GM18508 (cell line): ENCODE data around the gene CPNE8.

Experiments
- ATAC-seq: cut with Tn5 transposase; IDR thresholded peaks from one replicate; pipeline ENCODE4 v1.9.1; 2021; ENCODE audit warnings: moderate number of reproducible peaks; ENCODE audit not compliant: insufficient read depth, unreplicated experiment

Gene CPNE8

DNA sequence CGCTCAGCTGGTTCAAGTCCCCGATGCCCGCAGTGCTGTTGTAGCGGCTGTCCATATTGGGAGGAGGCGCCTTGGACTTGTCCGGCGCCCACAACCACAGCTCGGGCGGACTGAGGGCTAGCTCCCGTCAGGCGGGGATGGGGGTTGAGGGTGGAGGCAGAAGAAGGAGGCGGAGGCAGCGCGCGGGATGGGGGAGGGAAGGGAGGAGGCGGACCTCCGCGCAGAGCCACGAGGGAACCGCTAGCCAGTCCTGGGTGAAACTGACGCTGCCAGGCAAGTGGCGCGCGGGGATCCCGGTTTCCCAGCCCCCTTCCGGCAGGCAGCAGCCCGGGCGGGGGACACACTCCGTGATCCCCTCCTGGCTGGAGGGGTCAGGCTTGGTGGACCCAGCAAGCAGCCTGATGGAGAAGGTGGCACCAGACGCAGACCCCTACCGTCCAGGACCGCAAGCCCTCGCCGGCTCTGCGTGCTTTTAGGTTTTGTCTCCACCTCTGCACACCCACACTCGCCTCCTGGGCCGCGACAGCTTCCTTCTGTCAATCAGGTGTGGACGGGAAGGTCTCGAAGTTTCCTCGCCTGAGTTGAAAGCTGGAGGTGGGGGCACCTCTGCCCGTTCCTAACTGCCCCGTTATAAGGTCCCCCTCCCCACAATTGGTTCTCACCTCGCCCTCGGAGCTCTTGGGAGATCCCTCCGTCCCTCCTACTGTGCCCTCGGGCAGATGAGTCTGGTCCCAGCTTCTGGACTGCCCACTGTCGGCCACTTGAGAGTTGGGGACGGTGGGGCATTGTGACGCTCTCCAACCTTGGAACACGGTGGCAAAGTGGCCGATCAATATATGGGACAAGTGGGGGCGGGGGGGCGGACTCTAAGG lies at the start of gene CPNE8:
Gene CPNE8, minus strand, starts transcription at position 112 of the 872 bp plus-strand sequence. Its CDS starts 57 bp downstream, at position 55.
- peak; percentile 25 for ATAC-seq

DNA sequence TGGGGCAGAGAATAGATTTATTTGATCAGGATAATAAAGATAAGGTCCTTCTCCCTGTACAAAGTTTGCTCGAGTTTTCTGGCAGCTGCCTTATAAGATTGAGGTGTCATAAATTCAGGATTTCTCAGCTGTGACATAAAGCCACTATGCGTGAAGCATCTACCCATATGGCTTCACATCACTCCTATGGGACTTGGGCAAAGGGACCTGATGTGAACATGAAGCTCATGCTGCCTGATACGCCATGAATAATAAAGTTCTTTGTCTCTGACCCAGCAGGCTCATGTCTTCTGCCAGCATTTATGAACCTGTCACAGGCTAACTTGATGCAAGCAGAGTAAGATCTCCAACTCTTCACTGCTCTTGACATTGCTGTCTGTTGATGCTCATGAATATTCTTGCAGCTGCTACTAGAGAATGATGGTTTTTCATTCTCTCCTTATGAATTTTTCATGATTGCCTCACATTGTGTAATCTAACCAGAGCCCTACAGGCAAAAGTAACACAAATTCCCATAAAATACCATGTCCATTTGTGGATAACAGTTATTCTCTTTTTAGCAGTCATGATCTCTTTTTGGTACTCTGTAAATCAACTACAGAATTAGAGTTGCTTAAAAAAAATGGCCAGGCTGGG lies 49.0 kb upstream of the CPNE8 start:
- ATAC-seq: no peak

DNA sequence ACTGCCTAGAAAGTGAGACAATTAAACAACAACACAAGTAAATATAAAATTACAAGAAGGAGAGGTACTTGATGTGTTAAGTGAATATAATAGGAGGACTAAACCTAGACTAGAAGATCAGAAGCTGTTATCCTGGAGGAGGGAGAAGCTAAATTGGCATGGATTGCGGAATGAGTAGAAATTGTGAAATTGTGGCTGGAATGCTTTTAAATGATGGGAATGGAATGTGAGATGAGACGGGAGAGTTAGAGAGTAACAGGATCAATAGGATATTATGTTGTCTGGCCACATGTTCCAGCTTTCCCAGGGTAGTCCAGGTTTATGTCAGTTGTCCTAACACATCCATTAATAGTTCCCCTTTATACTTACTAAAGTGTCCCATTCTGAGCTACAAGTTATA lies 44.0 kb upstream of the CPNE8 start:
- no peak for ATAC-seq

DNA sequence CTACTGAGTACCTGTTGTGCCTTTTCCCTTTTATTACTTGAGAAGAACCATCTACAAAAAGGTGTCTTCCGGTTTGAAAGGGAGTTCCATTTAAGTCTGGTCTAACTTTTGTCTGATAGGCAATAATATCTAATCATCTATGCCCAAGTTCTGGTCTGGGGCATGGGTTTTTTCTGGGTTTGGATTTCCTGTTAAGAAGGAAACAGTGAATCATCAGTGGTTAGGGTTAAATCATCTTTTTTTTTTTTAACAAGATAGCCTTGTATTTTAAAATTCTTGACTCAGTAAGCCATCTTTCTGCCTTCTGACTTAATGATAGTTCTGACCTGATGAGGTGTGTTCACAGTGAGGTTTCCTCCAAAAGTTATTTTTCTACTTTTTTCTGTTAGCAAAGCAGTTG lies 29.3 kb upstream of the CPNE8 start:
- no peak for ATAC-seq

GRCh38 chr12:38934078-38934584 lies 28.7 kb upstream of the CPNE8 start:
- no peak for ATAC-seq

DNA sequence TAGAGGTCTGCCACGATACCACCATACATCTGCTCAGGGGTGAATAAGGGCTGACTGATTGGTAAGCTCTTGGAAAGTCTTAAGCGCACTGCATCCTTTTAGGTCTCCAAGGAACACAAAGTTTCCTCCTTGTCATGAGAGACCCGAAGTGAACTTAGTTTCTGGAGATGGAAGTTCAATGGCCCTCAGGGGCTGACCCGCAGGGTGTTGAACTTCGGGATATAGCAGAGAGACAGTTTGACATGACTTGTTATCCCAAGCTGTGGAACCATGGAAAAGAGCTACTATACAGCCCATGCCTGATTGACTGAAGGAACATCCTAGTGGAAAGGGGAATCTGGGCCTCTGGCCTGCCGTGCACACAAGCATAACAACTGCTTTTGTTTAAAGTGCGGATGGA lies 26.9 kb upstream of the CPNE8 start:
- no peak for ATAC-seq

- no peak for ATAC-seq
Observed at GRCh38 chr12:38931461-38931860, 26.1 kb upstream of the CPNE8 start.

GRCh38 chr12:38930990-38931389 lies 25.6 kb upstream of the CPNE8 start:
- ATAC-seq: no peak

- no peak for ATAC-seq
Observed at GRCh38 chr12:38926501-38926900, 21.1 kb upstream of the CPNE8 start.

GRCh38 chr12:38921025-38921677 lies 15.8 kb upstream of the CPNE8 start:
- peak; percentile 95 for ATAC-seq

- ATAC-seq: no peak
Observed at GRCh38 chr12:38919191-38919590, 13.8 kb upstream of the CPNE8 start.

GRCh38 chr12:38915429-38916182 lies 10.2 kb upstream of the CPNE8 start:
- no peak for ATAC-seq

- no peak for ATAC-seq
Observed at GRCh38 chr12:38912116-38912515, 6.7 kb upstream of the CPNE8 start.

- ATAC-seq: no peak
Observed at GRCh38 chr12:38911611-38912010, 6.2 kb upstream of the CPNE8 start.

- no peak for ATAC-seq
Observed at GRCh38 chr12:38907201-38907923, 2.0 kb upstream of the CPNE8 start.

- peak; percentile 36 for ATAC-seq
Observed at GRCh38 chr12:38906482-38907200, 1.2 kb upstream of the CPNE8 start.

DNA sequence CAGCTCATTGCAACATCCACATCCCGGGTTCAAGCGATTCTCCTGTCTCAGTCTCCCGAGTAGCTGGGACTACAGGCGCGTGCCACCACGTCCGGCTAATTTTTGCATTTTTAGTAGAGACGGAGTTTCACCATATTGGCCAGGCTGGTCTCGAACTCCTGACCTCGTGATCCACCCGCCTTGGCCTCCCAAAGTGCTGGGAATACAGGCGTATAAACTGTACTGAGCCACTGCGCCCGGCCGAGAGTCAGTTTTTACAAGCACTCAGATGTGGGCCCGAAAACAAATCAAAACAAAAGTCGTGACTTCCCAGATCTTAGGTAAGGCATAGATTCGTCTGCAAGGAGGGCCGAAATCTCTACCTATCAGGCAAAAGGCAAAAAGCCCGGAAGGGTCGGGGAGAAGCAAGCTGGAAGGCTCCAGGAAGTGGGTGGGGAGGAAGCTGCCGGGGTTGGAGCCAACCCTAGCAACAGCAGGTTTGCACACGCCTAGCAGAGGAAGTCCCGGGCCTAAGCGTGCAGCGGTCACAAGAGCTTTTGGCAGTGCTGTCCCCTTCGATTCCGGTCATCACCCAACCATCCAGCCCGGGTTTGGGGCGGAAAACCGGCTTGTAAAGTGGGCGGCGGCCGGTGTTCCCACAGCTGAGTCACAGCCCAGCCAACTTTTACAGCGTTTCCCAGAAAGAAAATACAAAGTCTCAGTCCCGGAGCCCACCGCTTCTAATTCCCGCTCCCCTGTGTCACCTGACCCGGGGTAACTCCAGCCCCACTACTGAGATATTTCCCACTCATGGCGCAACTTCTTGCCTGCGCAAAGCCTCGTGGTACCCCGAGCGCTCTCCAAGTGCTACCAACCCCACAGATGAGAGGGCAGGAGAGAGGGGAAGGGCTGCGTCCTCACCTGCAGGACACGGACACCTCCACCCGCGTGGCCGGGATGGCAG lies 583 bp downstream of the CPNE8 start:
- ATAC-seq: peak; percentile 51

- no peak for ATAC-seq
Observed at GRCh38 chr12:38903596-38903995, 1.8 kb downstream of the CPNE8 start.
